IPS-11a (cell line): Measurements from ENCODE around the gene DKC1.
A peak's percentile ranks its signal among the peaks of the same experiment; 100 is the strongest.
"Not testable (repeated sequence)": the region's sequence is repeated elsewhere in the genome, so short reads cannot be mapped to it uniquely, and the experiment has no call there.

ENCODE experiments used
- H3K4me3 ChIP-seq: one replicate; pipeline ENCODE4 v1.5.1; 2013; ENCODE audit warnings: low read depth, low read length, control low read depth

DKC1 gene

DNA sequence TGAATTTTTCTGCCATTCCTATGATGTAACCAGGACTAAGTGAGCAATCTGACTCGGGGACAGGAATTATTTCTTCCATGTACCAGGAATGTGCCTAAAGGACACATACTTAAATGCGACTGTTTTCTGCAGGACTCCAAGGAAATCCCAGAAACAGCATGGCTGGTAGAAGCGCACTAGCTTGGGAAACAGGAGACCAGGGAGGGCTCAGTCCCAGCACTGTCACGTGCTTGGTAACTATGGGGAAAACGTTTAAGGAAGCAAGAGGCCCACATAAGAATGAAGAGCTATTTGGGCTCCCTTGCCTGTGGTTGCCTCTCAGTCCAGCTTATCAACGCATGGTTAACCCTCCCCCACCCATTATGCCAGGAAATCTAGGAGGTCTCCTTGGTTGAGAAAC is 23.1 kb downstream of the DKC1 start:
- H3K4me3 ChIP-seq = no peak overlapping the region

DNA sequence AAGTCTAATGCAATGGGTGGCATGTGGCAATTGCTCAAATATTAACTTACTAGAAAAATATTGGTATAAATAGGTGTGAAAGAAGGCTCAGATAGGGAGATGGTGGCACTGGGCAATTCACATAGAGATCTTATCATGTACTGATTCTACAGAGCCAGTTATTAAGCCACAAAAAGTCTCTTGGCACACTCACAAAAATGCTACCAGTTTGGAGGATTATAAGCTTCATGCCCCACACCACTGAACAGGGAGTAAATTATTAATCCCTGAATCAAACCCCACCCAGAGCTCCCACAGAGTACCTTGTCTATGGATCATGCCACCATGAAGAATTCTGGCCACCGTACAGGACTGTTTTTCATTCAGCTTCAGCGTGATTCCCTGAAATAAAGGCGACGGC is 28.8 kb downstream of the DKC1 start:
- no peak overlapping the region for H3K4me3 ChIP-seq

DNA sequence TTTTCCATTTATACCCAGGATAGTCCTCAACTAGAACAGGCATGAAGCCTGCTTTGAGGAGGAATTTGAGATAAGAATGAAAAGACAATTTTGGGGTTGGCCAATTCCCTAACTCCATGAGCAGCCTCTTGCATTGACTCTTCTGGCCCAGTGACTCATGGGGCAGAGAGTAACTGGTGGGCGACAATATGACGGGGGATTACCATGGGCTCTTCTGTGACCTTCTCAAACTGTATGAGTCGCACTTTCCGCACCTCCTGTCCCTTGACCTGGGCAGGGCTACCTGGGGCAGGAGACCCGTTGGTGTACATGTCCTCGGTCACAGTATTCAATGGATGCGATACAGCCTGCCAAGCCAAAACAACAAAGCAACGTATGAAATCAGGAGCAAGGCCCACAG is 29.3 kb downstream of the DKC1 start:
- H3K4me3 ChIP-seq = no peak overlapping the region

GRCh38 chrX:154793084-154793795 is 30.6 kb downstream of the DKC1 start:
- no peak overlapping the region for H3K4me3 ChIP-seq

GRCh38 chrX:154795016-154795415 is 32.4 kb downstream of the DKC1 start:
- no peak overlapping the region for H3K4me3 ChIP-seq

DNA sequence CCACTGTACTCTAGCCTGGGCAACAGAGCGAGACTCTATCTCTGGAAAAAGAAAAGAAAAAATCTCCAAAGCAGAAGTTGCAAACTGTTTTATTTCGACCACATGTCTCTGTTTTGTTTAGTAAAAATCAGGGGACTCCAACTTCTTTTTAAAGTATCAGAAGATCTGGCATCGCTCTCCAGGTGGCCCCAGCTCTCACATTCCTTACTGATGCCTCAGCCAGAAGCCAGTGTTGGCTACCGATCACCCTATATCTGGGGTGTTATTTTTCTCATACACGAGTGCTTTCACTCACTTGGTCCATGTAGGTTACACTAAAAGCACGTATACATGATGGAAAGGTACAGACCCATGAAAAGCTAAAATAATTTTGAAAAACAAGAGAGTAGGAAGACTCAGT is 34.3 kb downstream of the DKC1 start:
- no peak overlapping the region for H3K4me3 ChIP-seq

DNA sequence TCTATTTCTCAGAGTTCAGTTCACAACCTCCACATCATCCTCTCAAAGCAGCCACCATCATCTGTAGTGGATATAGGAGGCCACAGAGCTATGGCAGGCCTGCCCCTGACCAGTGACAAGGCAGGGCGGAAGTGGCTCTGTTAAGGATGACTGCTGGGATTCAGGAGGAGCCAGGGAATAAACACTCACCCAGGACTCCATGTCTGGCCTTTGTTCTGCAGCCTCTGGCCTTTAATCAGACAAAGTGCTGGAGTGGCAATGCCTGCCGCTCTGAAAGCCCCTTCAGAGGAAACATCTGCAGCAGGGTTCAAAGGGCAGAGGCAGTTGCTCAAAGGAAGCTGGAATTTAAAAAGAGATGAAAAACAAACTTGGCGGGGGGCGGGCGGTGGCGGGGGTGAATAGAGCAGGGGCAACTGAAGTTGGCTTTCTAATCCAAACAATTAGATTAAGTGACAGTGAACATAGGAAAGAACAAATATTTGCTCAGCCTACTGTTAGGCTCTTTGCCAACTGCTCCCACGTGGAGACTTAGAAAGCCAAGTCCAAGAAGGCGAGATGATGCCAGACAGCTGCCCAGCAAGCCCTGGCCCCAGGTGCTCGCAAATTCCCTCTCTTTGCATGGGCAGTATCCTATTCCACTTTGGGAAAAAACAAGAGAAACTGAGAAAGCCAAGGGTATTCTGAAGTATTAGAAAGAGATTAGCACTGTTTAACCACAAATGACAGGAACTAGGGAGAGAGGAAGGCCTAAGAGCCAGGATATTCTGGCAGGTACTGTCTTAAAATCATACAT is 37.1 kb downstream of the DKC1 start:
- H3K4me3 ChIP-seq = no peak overlapping the region

GRCh38 chrX:154800478-154801210 is 38.0 kb downstream of the DKC1 start:
- H3K4me3 ChIP-seq = no peak overlapping the region

- no peak overlapping the region for H3K4me3 ChIP-seq
Measured at GRCh38 chrX:154802947-154803346, 40.3 kb downstream of the DKC1 start.

GRCh38 chrX:154804261-154804956 is 41.7 kb downstream of the DKC1 start:
- peak overlapping the region; percentile 39 for H3K4me3 ChIP-seq

DNA sequence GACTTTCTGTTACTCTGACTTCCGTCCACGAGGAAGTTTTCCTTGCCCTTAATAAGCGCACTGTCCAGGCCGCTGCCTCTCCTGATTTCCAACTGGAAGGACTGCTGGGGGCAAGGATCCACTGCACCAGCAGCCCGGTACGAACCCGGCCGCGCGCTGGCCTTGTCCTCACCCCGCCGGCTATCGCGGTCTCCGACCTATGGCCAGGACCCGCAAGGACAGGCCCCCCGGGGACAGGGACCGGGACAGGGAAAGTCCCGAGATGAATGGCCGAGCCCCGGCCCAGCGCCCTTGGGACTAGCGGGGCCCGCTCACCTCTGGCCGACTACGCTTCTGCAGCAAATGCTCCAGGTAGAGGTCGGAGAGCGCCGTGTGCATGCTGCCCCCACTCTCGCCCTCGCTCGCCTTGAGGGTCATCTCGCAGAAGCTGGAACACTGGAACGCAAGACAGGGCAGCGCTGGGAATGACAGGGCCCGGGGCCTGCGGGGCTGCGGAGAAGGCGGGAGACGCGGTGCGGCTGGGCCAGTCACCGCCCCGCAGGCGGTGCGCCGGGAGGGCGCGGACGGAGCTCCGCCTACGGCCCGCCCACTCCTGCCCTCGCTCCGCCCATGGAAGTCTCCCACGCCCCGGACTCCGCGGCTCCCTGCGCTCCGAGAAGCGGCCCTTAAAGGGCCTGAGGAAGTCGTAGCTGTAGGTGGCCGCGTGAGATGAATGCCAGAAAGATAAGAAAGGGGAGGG is 42.5 kb downstream of the DKC1 start, which contains the start of gene MPP1:
Gene MPP1 (minus strand): TSS at position 529 of the 739 bp plus-strand sequence. CDS start 112 bp downstream, at position 417.
- H3K4me3 ChIP-seq = peak within 1 kb of the TSS; percentile 39

- peak overlapping the region; percentile 39 for H3K4me3 ChIP-seq
Measured at GRCh38 chrX:154805696-154806091, 43.0 kb downstream of the DKC1 start.

DNA sequence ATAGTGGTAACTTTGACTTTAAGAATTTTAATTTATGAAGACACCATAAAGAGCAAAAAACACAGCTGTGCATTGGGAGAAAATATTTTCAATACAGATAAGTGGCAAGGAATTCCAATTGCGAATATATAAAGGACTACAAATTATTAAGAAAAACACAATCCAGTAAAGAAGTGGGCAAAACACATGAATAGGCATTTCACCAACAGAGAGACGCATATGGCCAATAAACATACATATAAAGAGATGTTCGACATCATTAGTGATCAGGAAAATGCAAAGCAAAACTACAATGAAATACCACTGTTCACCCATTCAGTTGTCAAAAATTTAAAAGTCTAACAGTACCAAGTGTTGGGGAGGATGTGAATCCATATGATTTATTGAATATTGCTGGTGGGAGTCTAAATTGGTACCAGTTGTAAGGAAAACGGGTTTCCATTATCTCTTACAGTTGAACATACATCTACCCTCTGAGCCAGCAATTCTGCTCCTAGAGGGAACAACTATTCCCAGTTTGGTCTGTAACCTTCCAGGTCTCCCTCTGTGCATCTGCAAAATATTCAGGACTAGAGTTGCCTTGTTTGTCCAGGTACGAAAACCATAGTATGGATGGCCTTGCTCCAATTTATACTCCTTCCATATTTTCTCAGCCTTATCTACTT is 44.3 kb downstream of the DKC1 start:
- H3K4me3 ChIP-seq = no peak overlapping the region

GRCh38 chrX:154809939-154810665 is 47.4 kb downstream of the DKC1 start:
- no peak overlapping the region for H3K4me3 ChIP-seq

- no peak overlapping the region for H3K4me3 ChIP-seq
Measured at GRCh38 chrX:154812341-154813101, 49.9 kb downstream of the DKC1 start.

DNA sequence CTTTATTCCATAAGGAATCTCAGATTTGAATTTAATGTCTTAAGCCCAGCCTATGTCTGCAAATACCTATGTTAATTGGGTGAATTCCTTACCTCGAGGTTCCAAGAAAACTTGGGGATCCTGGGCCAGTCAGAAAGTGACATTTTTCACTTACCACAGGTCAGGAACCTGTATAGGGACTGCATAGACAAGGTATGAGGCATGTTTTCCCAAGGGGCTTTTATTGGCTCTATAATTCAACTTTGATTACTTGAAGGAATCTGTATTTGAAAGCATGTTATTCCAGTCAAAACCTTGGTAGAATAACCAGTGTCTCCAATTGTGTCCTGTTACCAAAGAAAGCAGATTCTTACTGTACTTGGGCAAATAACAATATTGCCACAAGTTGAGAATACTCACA is 51.1 kb downstream of the DKC1 start:
- H3K4me3 ChIP-seq = no peak overlapping the region

DNA sequence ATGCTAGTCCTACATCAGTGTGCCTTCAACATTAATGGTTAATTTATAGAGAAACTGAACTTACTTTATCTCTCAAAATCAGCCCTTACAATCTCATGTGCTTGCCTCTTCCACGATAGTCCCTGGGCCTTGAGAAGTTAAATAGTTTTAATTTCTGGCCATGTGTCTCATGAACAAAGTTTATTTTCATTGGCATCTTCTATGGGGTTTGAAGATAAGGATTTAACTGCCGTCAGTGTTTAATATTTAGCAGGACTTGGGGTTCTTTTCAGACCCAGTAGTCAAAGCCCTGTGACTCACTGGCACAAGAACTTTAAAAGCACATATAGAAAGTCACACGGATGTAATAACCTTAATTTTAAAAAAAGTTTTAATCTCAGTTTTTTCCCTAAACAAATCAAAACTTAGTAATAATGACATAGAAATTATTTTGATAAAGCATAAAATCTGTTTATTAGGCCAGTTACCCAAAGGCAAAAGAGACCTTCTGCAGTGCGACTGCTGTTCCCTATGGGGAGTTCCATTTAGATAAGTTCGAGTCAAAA is 52.7 kb downstream of the DKC1 start:
- no peak overlapping the region for H3K4me3 ChIP-seq

DNA sequence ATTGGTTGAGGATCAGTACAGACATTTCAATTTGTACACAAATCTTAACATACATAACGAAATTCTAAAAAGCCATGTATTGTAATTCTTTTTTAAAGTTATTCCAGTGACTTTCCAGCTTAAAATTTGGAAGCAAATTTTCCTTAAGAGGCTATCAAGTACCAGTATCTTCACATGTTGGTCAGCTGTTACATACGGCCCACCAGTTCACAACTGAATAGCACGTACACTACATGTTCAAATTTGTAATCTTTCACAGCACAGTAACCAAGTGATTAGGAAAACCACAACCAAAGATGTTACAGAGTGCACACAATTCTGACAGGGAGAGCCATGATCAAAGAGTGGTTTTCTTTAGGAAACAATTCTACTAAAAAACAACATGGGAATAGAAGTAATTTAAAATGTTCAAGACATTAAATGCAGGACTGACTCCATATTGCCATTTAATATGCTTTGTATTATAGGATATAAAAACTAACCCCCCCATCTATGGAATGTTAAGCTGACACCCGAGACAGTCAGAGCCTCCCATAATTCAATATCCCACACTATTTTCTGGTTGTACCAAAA is 53.7 kb downstream of the DKC1 start:
- H3K4me3 ChIP-seq = not testable (repeated sequence)
